Stimulated activated CD4-positive, alpha-beta T cell treated with anti-CD3 and anti-CD28 coated beads, Interleukin-2, amount 100 ng/mL, for 24 hours (primary cell): ENCODE data around the gene ITLN2.
"Not testable (repeated sequence)": the region's sequence is repeated elsewhere in the genome, so short reads cannot be mapped to it uniquely, and the experiment has no call there.

Source experiments
- DNase-seq, 2 donors: peaks; one replicate each; pipeline ENCODE4 v3.0.0-alpha.2; 2020

The ITLN2 gene

DNA sequence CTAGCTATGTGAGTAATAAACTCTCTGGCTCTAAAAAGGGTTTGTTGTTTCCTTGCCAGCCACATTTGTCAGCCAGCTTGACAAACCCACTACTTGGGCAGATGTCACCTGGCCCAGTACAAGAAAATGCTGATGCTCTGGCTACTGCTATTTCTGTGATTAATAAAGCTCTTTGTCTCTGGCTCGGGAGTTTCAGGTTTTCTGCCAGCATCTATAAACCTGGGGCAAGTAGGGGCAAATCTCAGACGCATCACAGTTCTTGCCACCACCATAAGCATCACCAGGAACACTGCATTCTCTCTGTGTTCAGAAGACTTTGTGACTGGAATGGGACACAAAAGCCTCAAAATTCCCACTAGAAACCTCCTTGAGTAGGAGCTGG is 2.5 kb downstream of the ITLN2 start:
- no peak for DNase-seq

DNA sequence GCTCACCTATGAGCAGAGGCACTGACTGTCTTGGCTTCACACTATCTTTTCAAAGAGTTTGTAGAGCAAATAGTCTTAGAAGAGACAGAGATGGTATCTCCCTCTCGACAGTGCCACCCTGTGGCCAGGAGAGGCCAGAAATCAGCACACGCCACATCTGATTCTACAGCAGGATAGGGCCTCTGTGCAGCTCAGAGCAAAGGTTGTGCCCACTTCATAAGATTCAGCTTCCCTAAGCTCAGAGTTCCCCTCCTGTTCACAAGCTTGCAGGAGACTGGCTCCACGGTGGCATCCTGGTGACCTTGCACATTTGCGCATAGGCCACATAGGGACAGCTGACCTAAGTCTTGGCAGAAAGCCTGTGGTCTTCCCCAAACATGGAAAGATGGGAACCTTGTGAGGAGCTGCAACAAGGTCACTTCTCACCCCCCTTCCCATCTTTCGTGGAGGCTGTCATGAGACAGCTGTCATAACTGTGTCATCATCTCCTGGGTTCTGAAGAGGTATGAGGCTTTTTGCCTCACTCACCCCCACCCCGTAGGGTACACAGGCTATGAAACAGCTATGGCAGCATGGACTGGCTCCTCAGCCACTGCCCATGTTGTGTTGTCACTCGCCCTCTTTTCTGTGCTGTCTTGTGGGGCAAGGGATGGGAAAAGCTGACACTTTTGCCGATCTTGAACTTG is 3.0 kb downstream of the ITLN2 start:
- DNase-seq = peak; percentile 75 to 78

DNA sequence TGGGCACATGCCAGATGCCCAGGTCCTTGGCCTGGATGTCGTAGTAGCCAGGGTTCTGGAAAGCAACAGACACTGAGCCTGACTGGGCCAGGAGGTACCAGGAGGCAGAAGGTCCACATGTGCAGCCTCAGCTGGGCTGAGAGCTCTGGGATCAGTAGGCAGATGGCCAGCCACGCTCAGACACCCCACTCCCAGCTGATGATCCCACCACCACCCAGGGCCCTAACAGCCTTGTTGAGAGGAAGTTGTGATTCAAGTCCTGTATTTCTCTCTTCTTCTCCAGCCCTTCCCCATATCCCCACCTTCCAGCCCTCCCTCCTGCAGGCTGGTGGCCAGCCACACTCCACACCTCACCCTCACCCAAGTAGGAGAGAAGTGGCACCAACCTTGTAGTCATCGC is 4.0 kb downstream of the ITLN2 start:
- no peak for DNase-seq

DNA sequence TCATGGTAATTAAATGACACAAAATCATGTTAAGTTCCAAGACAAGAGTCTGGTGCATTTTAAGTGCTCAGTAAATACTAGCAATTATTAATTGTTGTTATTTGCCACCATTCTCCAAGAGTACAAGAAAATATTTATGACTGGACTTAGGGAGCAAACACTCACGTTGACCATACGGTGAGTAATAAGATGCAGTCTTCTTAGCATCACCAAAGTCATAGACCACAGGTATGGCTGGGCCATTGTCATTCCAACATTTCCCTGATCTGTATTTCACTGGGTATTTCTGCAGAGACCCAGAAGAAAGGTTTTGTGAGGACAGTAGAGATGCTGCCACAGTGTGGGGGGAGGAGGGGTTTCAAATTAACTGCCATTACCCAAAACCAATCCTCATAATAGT is 4.7 kb downstream of the ITLN2 start:
- no peak for DNase-seq

- DNase-seq = not testable (repeated sequence)
Measured at GRCh38 chr1:160949216-160949880, 5.3 kb downstream of the ITLN2 start.

DNA sequence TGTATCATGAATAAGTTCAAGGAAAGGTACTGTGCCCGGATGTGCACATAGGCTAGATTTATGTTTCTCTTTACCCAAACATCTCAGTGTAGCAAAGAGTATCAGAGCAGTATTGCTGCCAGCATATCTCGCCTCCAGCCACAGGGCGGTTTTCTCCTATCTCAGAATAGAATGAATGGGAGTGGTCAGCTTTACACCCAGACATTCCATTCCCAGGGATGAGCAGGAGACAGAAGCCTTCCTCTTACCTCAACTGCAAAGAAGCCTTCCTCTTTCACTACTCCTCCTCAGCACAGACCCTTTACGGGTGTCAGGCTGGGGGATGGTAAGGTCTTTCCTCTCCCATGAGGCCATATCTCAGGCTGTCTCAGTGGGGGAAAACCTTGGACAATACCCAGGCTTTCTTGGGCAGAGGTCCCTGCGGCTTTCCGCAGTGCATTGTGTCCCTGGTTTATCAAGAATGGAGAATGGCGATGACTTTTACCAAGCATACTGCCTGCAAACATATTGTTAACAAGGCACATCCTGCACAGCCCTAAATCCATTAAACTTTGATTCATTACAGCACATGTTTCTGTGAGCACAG is 7.3 kb downstream of the ITLN2 start:
- not testable (repeated sequence) for DNase-seq

- not testable (repeated sequence) for DNase-seq
Measured at GRCh38 chr1:160945881-160946280, 8.7 kb downstream of the ITLN2 start.

- no peak for DNase-seq
Measured at GRCh38 chr1:160945079-160945478, 9.5 kb downstream of the ITLN2 start.

DNA sequence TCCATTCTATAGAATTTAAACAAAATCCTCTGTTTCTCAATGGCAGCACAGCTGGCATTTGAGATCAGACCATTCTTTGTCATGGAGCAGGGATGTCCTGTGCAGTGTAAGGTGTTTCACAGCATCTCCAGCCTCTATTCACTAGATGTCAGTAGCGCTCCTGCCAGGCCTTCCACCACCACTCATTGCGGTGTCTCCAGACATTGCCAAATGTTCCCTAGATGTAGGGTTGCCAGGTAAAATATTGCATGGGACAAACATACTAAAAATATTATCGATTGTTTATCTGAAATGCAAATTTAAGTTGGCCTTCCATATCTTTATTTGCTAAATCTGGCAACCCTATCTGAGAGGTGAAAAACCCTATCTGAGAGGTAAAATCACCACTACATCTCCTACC is 11.7 kb downstream of the ITLN2 start:
- DNase-seq = no peak

- DNase-seq = not testable (repeated sequence)
Measured at GRCh38 chr1:160936666-160937065, 17.9 kb downstream of the ITLN2 start.

GRCh38 chr1:160935527-160936258 is 18.9 kb downstream of the ITLN2 start:
- no peak for DNase-seq

GRCh38 chr1:160933305-160933704 is 21.3 kb downstream of the ITLN2 start:
- DNase-seq = not testable (repeated sequence)

GRCh38 chr1:160925652-160926244 is 28.9 kb downstream of the ITLN2 start:
- no peak for DNase-seq

GRCh38 chr1:160924791-160925651 is 29.6 kb downstream of the ITLN2 start:
- no peak for DNase-seq

DNA sequence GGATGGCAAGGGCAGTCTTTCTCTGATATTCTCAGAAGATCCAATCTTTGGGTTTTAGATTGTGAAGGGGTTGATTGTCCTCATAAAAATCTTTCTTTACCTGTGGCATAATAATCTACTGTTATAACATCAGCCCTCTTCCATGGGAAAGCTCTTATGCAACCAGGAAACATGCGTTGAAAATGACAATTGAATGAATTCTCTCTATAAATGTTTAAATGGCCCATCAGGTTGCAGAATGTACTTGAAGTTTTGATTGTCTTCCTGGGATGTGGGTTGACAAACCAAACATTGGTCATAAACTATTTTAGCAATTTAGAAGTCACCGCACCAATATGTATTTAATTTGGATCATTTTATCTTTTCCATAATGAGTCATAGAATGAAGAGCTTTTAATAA is 37.9 kb downstream of the ITLN2 start:
- no peak for DNase-seq

- DNase-seq = not testable (repeated sequence)
Measured at GRCh38 chr1:160913229-160913628, 41.4 kb downstream of the ITLN2 start.

DNA sequence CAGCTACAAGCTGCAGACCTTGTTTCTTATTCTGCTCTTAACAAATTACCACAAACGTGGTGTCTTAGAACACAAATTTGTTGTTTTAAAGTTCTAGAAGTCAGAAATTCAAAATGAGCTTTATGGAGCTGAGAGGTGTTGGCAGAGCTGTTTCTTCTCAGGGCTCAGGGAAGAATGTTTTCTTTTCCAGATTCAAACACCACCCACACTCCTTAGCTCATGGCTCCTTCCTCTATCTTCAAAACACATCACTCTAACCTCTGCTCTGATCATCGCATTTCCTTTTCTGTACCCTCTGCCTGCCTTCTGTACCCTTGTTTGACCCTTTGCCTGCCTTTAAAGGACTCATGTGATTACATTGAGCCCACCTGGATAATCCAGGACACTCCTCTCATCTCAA is 42.7 kb downstream of the ITLN2 start:
- no peak for DNase-seq

- DNase-seq = no peak
Measured at GRCh38 chr1:160911441-160911840, 43.2 kb downstream of the ITLN2 start.

DNA sequence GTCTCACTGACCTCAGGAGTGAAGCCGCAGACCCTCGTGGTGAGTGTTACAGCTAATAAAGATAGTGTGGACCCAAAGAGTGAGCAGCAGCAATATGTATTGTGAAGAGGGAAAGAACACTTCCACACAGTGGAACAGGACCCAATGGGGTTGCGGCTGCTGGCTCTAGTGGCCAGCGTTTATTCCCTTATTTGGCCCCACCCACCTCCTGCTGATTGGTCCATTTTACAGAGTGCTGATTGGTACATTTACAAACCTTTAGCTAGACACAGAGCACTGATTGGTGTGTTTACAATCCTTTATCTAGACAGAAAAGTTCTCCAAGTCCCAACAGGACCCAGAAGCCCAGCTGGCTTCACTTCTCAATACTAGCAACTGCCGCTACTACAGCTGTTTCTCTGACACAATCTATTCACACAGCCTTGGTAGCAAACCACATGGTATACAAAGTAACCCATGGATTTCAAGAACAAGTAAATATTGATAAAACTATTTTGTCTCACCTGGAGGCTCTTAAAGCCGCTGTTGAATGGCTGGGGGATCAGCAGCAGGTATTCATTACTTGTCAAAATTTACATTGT is 44.3 kb downstream of the ITLN2 start:
- no peak for DNase-seq

DNA sequence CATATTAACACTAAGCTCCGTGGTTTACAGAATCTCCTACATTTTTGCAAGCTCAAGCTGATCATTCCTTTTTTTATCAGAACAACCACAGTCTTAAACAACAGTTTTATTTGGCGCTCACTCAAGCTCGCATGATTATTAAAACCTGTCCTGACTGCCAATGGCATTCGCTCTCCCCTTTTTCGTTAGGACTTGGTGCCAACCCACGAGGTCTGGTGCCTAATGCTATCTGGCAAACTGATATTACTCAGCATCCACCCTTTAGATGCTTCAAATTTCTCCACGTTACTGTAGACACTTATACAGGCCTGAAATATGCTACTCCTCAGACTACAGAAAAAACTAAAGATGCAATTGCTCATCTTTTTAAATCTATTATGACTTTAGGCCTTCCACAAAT is 46.6 kb downstream of the ITLN2 start:
- no peak for DNase-seq

- no peak for DNase-seq
Measured at GRCh38 chr1:160905617-160905989, 49.0 kb downstream of the ITLN2 start.
